Dedifferentiated amniotic fluid mesenchymal stem cell (primary cell): ENCODE results near the gene CSMD2.
"Not testable (repeated sequence)": the region's sequence is repeated elsewhere in the genome, so short reads cannot be mapped to it uniquely, and the experiment has no call there.

ENCODE experiments used
- DNase-seq: peaks from one replicate; pipeline ENCODE4 v3.0.0-alpha.2; 2016; ENCODE audit errors: extremely low spot score

CSMD2 gene

GRCh38 chr1:34108711-34109110, 56.3 kb downstream of the CSMD2 start:
- DNase-seq: no peak

DNA sequence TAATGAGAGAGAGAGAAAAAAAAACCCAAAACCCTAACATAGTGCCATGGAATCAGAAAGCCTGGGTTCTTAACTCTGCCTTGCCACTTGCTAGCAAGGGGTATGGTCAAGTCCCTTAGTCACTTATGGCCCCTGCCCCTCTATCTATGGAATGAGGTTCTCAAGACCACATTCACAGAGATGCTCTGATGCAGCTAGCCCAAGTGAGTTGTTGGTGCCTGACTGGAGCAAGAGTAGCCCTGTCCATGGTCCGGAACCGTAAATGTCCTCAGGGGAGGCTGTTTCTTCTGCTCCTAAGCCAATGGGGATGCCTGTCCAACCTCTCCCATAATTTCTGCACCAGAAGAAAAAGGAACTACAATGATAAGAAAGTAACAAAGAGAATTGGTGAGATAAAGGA, 56.8 kb downstream of the CSMD2 start:
- DNase-seq: no peak

GRCh38 chr1:34101151-34101550, 63.9 kb downstream of the CSMD2 start:
- peak; percentile 18 for DNase-seq

- no peak for DNase-seq
Observed at GRCh38 chr1:34100332-34100731, 64.7 kb downstream of the CSMD2 start.

DNA sequence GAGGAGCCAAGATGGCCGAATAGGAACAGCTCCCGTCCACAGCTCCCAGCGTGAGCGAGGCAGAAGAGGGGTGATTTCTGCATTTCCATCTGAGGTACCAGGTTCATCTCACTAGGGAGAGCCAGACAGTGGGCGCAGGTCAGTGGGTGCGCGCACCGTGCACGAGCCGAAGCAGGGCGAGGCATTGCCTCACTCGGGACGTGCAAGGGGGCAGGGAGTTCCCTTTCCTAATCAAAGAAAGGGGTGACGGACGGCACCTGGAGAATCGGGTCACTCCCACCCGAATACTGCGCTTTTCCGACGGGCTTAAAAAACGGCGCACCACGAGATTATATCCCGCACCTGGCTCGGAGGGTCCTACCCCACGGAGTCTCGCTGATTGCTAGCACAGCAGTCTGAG, 72.6 kb downstream of the CSMD2 start:
- DNase-seq: not testable (repeated sequence)

GRCh38 chr1:34089731-34090130, 75.3 kb downstream of the CSMD2 start:
- no peak for DNase-seq

- no peak for DNase-seq
Observed at GRCh38 chr1:34087986-34088385, 77.0 kb downstream of the CSMD2 start.

DNA sequence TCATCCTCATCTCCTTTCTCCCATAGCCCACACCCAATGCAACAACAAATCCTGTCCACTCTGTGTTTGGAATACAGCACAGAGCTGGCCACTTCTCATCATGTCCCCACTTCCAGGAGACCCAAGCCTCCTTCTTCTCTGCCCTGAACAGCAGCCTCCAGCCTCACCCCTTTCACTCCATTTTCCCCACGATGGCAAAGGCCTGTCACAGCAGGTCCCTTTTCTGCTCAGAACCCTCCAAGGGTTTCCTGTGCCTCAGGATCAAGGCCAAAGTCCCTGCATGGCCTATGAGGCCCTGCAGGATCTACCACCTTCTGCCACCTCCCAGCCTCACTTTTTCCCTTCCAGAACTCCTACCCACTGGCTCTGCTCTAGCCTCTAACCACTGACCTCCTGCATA, 78.5 kb downstream of the CSMD2 start:
- DNase-seq: no peak

DNA sequence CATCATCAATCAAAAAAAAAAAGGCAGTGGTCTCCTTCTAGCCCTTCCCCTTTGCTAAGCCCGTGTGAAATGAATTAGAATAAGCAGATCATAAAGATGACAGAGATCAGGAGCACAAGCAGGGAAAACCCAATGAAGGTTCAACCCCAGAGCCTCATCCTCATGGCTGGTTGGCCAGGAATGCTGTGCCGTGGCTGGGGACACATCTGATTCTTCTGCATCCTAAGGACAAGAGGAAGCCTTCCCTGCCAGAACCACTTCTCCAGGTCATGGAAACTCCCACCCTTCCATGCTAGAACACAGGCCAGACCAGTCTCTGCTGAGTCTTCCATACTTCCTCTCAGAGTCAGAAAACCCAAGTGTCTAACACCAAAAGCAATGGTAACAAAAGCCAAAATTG, 81.1 kb downstream of the CSMD2 start:
- DNase-seq: no peak

- not testable (repeated sequence) for DNase-seq
Observed at GRCh38 chr1:34082085-34082670, 82.9 kb downstream of the CSMD2 start.

GRCh38 chr1:34078383-34078782, 86.6 kb downstream of the CSMD2 start:
- no peak for DNase-seq

GRCh38 chr1:34075576-34075975, 89.5 kb downstream of the CSMD2 start:
- DNase-seq: no peak

GRCh38 chr1:34073028-34073695, 91.9 kb downstream of the CSMD2 start:
- DNase-seq: no peak

- no peak for DNase-seq
Observed at GRCh38 chr1:34070201-34070836, 94.7 kb downstream of the CSMD2 start.

DNA sequence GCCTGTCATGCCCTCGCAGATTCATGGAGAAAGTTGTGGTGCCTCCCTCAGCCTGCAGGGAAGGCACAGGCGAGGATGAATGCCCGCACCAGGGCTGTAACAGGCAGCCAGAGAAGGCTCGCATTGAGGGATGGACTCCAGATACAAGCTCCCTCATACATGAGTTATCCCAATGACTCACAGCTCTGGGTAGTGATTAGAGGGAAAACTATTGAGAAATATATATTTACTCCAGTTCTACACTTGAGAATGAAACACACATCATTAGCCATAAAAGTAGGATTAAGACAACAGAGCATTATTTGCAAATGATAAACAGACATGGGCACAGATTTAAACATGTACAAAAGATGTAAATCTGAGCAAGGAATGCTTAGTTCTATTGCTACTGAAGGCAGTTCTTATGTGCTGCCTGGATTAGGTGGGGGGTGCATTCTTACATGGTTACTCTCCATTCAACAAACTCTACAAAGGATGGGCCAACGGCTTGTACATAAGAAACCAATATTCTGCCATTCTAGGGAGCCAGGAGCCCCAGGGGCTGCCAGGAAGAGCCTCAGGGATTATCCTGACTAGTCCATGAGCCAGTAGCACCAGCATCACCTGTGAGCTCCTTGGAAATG, 97.9 kb downstream of the CSMD2 start:
- DNase-seq: peak; percentile 23

- DNase-seq: no peak
Observed at GRCh38 chr1:34066166-34066565, 98.9 kb downstream of the CSMD2 start.

DNA sequence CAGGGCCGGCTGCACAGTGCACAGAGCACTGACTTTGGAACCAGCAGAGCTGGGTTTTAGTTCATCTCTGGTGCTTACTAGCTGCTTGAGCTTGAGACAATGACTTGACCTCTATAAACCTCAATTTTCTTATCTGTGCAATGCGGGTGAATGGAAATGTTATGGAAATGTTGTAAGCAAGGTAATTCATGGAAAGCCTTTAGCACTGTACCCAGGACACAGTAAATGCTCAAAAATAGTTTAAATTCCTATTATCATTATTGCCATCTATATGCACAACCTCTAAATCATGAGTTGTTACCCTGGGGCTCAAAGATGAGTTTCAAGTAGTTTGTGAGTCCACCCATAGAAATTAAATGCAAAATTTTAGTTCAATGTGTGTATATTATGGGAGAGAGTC, 99.5 kb downstream of the CSMD2 start:
- DNase-seq: no peak

GRCh38 chr1:34060901-34061415, 104.1 kb downstream of the CSMD2 start:
- DNase-seq: no peak

- no peak for DNase-seq
Observed at GRCh38 chr1:34060187-34060730, 104.8 kb downstream of the CSMD2 start.

GRCh38 chr1:34057347-34058130, 107.5 kb downstream of the CSMD2 start:
- DNase-seq: no peak

GRCh38 chr1:34055818-34056217, 109.2 kb downstream of the CSMD2 start:
- no peak for DNase-seq

DNA sequence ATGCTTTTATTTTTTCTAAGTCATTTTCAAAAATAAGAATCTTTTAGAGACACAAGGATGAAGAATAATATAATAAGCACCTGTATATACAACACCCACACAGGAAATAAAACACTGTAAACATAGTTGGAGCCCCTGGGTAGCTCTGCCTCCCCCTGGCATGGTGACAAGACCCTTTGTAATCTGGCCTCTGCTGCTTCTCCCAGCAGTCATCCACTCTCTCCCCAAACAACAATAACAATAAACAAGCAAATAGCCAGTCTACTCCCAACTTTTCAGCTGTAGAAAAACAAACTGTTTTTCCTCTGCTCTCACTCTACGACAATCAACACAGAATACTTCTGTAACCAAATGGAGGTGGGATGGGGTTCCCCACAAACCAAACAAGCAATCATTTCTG, 110.1 kb downstream of the CSMD2 start:
- no peak for DNase-seq
